HFF-Myc (cell line): ENCODE results near the gene GPRC5C.

Experiments
- DNase-seq: peaks from one replicate; pipeline ENCODE4 v3.0.0-alpha.2; 2011; ENCODE audit warnings: low read depth; ENCODE audit errors: extremely low read depth
- H3K4me3 ChIP-seq: replicated peaks from 2 replicates; pipeline ENCODE4 v1.5.1; 2011; ENCODE audit warnings: low read depth, mild to moderate bottlenecking, control low read depth, low read length
- CTCF ChIP-seq: IDR thresholded peaks from 2 replicates; pipeline ENCODE4 v1.5.1; 2012; ENCODE audit warnings: mild to moderate bottlenecking, low read depth, low read length, control low read depth; ENCODE audit errors: missing control alignments

Gene GPRC5C

GRCh38 chr17:74477411-74477810 is 45.5 kb downstream of the GPRC5C start:
- DNase-seq, result no peak
- TF ChIP-seq CTCF, result no peak
- H3K4me3 ChIP-seq, result no peak overlapping the region

GRCh38 chr17:74478420-74479100 is 46.7 kb downstream of the GPRC5C start:
- no peak for TF ChIP-seq CTCF
- no peak overlapping the region for H3K4me3 ChIP-seq
- DNase-seq, result no peak

GRCh38 chr17:74480290-74480689 is 48.4 kb downstream of the GPRC5C start:
- TF ChIP-seq CTCF, result no peak
- DNase-seq, result no peak
- H3K4me3 ChIP-seq, result no peak overlapping the region

- no peak for DNase-seq
- no peak for TF ChIP-seq CTCF
- no peak overlapping the region for H3K4me3 ChIP-seq
Observed at GRCh38 chr17:74481621-74482020, 49.7 kb downstream of the GPRC5C start.

GRCh38 chr17:74484066-74484465 is 52.2 kb downstream of the GPRC5C start:
- DNase-seq, result no peak
- no peak for TF ChIP-seq CTCF
- H3K4me3 ChIP-seq, result no peak overlapping the region

- TF ChIP-seq CTCF, result no peak
- DNase-seq, result no peak
- H3K4me3 ChIP-seq, result no peak overlapping the region
Observed at GRCh38 chr17:74485022-74485743, 53.3 kb downstream of the GPRC5C start.
